CD14-positive monocyte (primary cell): ENCODE data around the gene TNRC6A. TPM values are rescaled to one million over a fixed set of nuclear protein-coding genes. Genes with fewer than 3 reads are reported as not detected.

Experiments
- DNase-seq, 3 donors: peaks; one replicate each; pipeline ENCODE4 v3.0.0-alpha.2; 2011 to 2022
- H2AFZ ChIP-seq: 2 replicates; pipeline ENCODE4 v1.6.0; 2012; ENCODE audit warnings: mild to moderate bottlenecking, low read depth, low read length, inconsistent platforms; ENCODE audit not compliant: insufficient read depth, poor library complexity, severe bottlenecking
- H3K27ac ChIP-seq, 2 donors: 1 replicate in 1 of 2; 2 replicates in 1 of 2; pipeline ENCODE4 v1.5.1; 2012 to 2013; ENCODE audit warnings: low read length in 2 of 2, control low read depth in 1 of 2, inconsistent platforms in 1 of 2, low read depth in 1 of 2, mild to moderate bottlenecking in 1 of 2
- H3K27me3 ChIP-seq, 2 donors: one replicate each; pipeline versions ENCODE4 v1.6.0 to v1.6.1; 2011 to 2013; ENCODE audit warnings: low read length in 2 of 2; ENCODE audit not compliant: control insufficient read depth in 2 of 2, insufficient read depth in 2 of 2
- H3K36me3 ChIP-seq, 2 donors: replicated peaks in 1 of 2; 1 replicate in 1 of 2; 2 replicates in 1 of 2; pipeline versions ENCODE4 v1.5.1 to v1.6.1; 2012 to 2013; ENCODE audit warnings: low read length in 2 of 2, control low read depth in 1 of 2, inconsistent platforms in 1 of 2, mild to moderate bottlenecking in 1 of 2; ENCODE audit not compliant: insufficient read depth in 2 of 2, control insufficient read depth in 1 of 2
- H3K4me1 ChIP-seq, 2 donors: 1 replicate in 1 of 2; 2 replicates in 1 of 2; pipeline versions ENCODE4 v1.5.1 to v1.6.1; 2012 to 2013; ENCODE audit warnings: low read length in 2 of 2, control low read depth in 1 of 2, inconsistent platforms in 1 of 2, mild to moderate bottlenecking in 1 of 2, moderate library complexity in 1 of 2; ENCODE audit not compliant: insufficient read depth in 2 of 2, control insufficient read depth in 1 of 2
- H3K4me2 ChIP-seq: replicated peaks from 2 replicates; pipeline ENCODE3; 2012; ENCODE audit warnings: low read length, moderate library complexity, mild to moderate bottlenecking; ENCODE audit not compliant: poor library complexity, severe bottlenecking; ENCODE audit errors: extremely low read depth
- H3K4me3 ChIP-seq, 3 experiments: fragments of 200-600 bp in 1 of 3; sonication (generic) in 1 of 3; replicated peaks in 1 of 3; 1 replicate in 2 of 3; 2 replicates in 1 of 3; pipeline ENCODE4 v1.5.1; 2011 to 2013; ENCODE audit warnings: low read length in 3 of 3, mild to moderate bottlenecking in 3 of 3, control low read depth in 2 of 3, low read depth in 2 of 3, inconsistent platforms in 1 of 3, moderate library complexity in 1 of 3
- H3K79me2 ChIP-seq: 2 replicates; pipeline ENCODE4 v1.6.0; 2012; ENCODE audit warnings: mild to moderate bottlenecking, control low read depth, inconsistent platforms, low read length, moderate library complexity; ENCODE audit not compliant: insufficient read depth
- H3K9ac ChIP-seq: 2 replicates; pipeline ENCODE4 v1.6.0; 2017; ENCODE audit warnings: low read length, mild to moderate bottlenecking; ENCODE audit not compliant: insufficient read depth, poor library complexity, severe bottlenecking
- H3K9me3 ChIP-seq, 2 donors: replicated peaks in 1 of 2; 1 replicate in 1 of 2; 2 replicates in 1 of 2; pipeline versions ENCODE4 v1.5.1 to v1.6.1; 2012 to 2013; ENCODE audit warnings: low read length in 2 of 2, control low read depth in 1 of 2; ENCODE audit not compliant: control insufficient read depth in 1 of 2, insufficient read depth in 1 of 2
- H4K20me1 ChIP-seq: 2 replicates; pipeline ENCODE4 v1.6.0; 2012; ENCODE audit warnings: mild to moderate bottlenecking, low read length, control low read depth, moderate library complexity; ENCODE audit not compliant: insufficient read depth
- H3K27ac Mint-ChIP-seq, 7 donors: one replicate each; pipeline ENCODE4 v1.8.0; 2020; ENCODE audit warnings: mild to moderate bottlenecking in 7 of 7, mixed read lengths in 7 of 7, moderate library complexity in 6 of 7, inconsistent platforms in 2 of 7
- H3K27me3 Mint-ChIP-seq, 3 donors: one replicate each; pipeline ENCODE4 v1.8.0; 2021 to 2022; ENCODE audit warnings: low read depth in 3 of 3, mild to moderate bottlenecking in 3 of 3, mixed read lengths in 3 of 3, moderate library complexity in 3 of 3, inconsistent platforms in 1 of 3
- H3K36me3 Mint-ChIP-seq, 2 donors: one replicate each; pipeline ENCODE4 v1.8.0; 2020; ENCODE audit warnings: mixed read lengths in 2 of 2, inconsistent platforms in 1 of 2, mild to moderate bottlenecking in 1 of 2
- H3K4me1 Mint-ChIP-seq: one replicate; pipeline ENCODE4 v1.8.0; 2020; ENCODE audit warnings: mild to moderate bottlenecking, mixed read lengths
- H3K4me3 Mint-ChIP-seq, 2 donors: one replicate each; pipeline ENCODE4 v1.8.0; 2020; ENCODE audit warnings: mild to moderate bottlenecking in 2 of 2, mixed read lengths in 2 of 2, moderate library complexity in 1 of 2
- H3K9me3 Mint-ChIP-seq, 7 donors: one replicate each; pipeline ENCODE4 v1.8.0; 2020 to 2022; ENCODE audit warnings: mixed read lengths in 7 of 7, mild to moderate bottlenecking in 6 of 7, moderate library complexity in 6 of 7, inconsistent platforms in 2 of 7
- WGBS: methylation state at CpG from one replicate; pipeline ENCODE4 v1.1.5; 2013; ENCODE audit warnings: missing lambda C conversion rate; ENCODE audit not compliant: insufficient coverage; 5-methylcytosine and 5-hydroxymethylcytosine counted together
- intact Hi-C, 2 donors: fragments of 100-400 bp; cut with micrococcal nuclease; formaldehyde crosslinking; loops; one replicate each; pipeline versions ENCODE4 v1.15.0 to v1.15.1; 2023
- polyA plus RNA-seq, 3 donors: library from polyadenylated mRNA; depleted of rRNA in 1 of 3; unstranded in 2 of 3; stranded (reverse) in 1 of 3; fragments of 300-500 nt in 2 of 3; fragments of >200 nt in 1 of 3; fragmentation: Illumina TruSeq in 2 of 3; gene quantifications; 1 replicate in 2 of 3; 2 replicates in 1 of 3; pipeline ENCODE4 v1.2.3, GENCODE V29; 2012 to 2021
- TF ChIP-seq, protein P1 (sequence below): fragments of 200-600 bp; IDR thresholded peaks from one replicate; pipeline ENCODE4 v1.8.0; 2022; ENCODE audit warnings: antibody characterized with exemption, mild to moderate bottlenecking

TNRC6A gene
- polyA plus RNA-seq, 3 donors = 3.3 to 36.1 (median 4.0) TPM

DNA sequence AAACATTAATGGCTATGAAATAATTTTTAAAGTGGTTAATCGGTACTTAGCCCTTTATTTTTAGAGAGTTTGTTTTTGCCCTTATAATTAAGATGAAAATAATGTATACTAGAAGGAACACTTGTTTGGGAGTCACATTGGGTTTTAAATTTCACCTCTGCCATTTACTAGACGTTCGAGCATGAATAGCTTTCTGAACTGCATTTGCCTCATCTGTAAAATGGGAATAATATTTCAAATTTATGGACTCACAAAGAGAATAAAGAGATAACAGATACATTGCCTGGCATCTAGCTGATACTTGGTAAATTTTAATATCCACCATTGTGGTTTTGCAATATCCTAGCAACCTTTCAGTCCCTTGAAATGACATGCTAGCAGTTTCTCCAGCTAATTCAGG, 36.6 kb downstream of the TNRC6A start:
- Mint-ChIP-seq H3K36me3 (peaks cover 28 to 43% of the 10 kb centered on the region in 2 donors), H3K27ac (no peak overlapping the region), H3K4me1 (peaks cover 2% of the 10 kb centered on the region), H3K9me3 (peaks cover 0 to 2% (median 0%) of the 10 kb centered on the region in 7 donors), H3K27me3 (peaks cover 0 to 2% (median 0%) of the 10 kb centered on the region in 3 donors), H3K4me3 (no peak overlapping the region)
- H2AFZ ChIP-seq = no peak overlapping the region
- no peaks in the 10 kb centered on the region for H3K9me3 ChIP-seq
- H3K27ac ChIP-seq = no peak overlapping the region
- H3K4me2 ChIP-seq = no peak overlapping the region
- no peak overlapping the region for H3K4me3 ChIP-seq
- no peaks in the 10 kb centered on the region for H3K27me3 ChIP-seq
- DNase-seq = no peak
- H3K36me3 ChIP-seq = peaks cover 31 to 72% of the 10 kb centered on the region in 2 donors
- H4K20me1 ChIP-seq = peaks cover 34% of the 10 kb centered on the region
- no peaks in the 10 kb centered on the region for H3K4me1 ChIP-seq
- WGBS = no CpG with 5 or more reads among the region's 3 CpGs
- H3K79me2 ChIP-seq = peaks cover 10% of the 10 kb centered on the region
- intact Hi-C loops = no loop called here
- no peak overlapping the region for H3K9ac ChIP-seq
- TF ChIP-seq, protein P1, sequence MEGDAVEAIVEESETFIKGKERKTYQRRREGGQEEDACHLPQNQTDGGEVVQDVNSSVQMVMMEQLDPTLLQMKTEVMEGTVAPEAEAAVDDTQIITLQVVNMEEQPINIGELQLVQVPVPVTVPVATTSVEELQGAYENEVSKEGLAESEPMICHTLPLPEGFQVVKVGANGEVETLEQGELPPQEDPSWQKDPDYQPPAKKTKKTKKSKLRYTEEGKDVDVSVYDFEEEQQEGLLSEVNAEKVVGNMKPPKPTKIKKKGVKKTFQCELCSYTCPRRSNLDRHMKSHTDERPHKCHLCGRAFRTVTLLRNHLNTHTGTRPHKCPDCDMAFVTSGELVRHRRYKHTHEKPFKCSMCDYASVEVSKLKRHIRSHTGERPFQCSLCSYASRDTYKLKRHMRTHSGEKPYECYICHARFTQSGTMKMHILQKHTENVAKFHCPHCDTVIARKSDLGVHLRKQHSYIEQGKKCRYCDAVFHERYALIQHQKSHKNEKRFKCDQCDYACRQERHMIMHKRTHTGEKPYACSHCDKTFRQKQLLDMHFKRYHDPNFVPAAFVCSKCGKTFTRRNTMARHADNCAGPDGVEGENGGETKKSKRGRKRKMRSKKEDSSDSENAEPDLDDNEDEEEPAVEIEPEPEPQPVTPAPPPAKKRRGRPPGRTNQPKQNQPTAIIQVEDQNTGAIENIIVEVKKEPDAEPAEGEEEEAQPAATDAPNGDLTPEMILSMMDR = no peak

DNA sequence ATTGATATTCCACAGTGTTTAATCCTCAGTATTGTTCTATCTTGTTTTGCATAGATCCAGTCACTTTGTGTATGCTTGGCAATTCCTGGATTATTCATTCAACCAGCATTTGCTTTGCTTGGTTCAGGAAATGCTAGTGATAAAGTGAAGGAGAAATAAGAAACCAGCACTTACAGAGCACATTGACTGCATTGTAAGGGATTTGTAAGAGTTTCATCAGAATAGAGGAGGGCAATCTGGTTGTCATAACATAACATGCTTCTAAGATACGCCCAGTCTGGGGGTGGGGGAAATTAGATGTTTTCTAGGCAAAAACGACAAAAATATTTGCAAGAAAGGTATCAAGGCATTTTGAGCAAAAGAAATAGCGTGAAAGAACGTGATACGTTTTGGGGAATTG, 40.4 kb downstream of the TNRC6A start:
- no peaks in the 10 kb centered on the region for H3K9me3 Mint-ChIP-seq
- peaks cover 35 to 42% of the 10 kb centered on the region in 2 donors for H3K36me3 Mint-ChIP-seq
- no peak overlapping the region for H3K4me3 Mint-ChIP-seq
- TF ChIP-seq, protein P1 = no peak
- peaks cover 30% of the 10 kb centered on the region for H3K79me2 ChIP-seq
- no peak overlapping the region for H3K27ac Mint-ChIP-seq
- no peaks in the 10 kb centered on the region for H3K4me1 ChIP-seq
- H3K4me1 Mint-ChIP-seq = peaks cover 2% of the 10 kb centered on the region
- no peaks in the 10 kb centered on the region for H3K27me3 ChIP-seq
- intact Hi-C loops = no loop called here
- 95% methylated on average over 5 of the region's 5 CpGs for WGBS
- H3K27me3 Mint-ChIP-seq = no peaks in the 10 kb centered on the region
- H3K36me3 ChIP-seq = peaks cover 17 to 62% of the 10 kb centered on the region in 2 donors
- no peaks in the 10 kb centered on the region for H3K9me3 ChIP-seq
- H2AFZ ChIP-seq = no peak overlapping the region
- no peak for DNase-seq
- no peak overlapping the region for H3K27ac ChIP-seq
- no peak overlapping the region for H3K4me3 ChIP-seq
- no peak overlapping the region for H3K4me2 ChIP-seq
- H4K20me1 ChIP-seq = peaks cover 53% of the 10 kb centered on the region
- no peak overlapping the region for H3K9ac ChIP-seq
